Type B pancreatic cell (in vitro differentiated cells): ENCODE measurements around the gene ZNF277. TPM values are rescaled to one million over a fixed set of nuclear protein-coding genes. Genes with fewer than 3 reads are reported as not detected.

Source experiments
- DNase-seq: peaks from one replicate; pipeline ENCODE4 v3.0.0; 2021; ENCODE audit warnings: mixed read lengths; ENCODE audit not compliant: unreplicated experiment; ENCODE audit errors: extremely low spot score
- H3K27ac Mint-ChIP-seq: 2 replicates; pipeline ENCODE4 v1.8.0; 2021; ENCODE audit warnings: mild to moderate bottlenecking, mixed read lengths
- H3K27me3 Mint-ChIP-seq: 2 replicates; pipeline ENCODE4 v1.8.0; 2021; ENCODE audit warnings: mixed read lengths
- H3K36me3 Mint-ChIP-seq: 2 replicates; pipeline ENCODE4 v1.8.0; 2021; ENCODE audit warnings: mixed read lengths
- H3K4me1 Mint-ChIP-seq: one replicate; pipeline ENCODE4 v1.8.0; 2021; ENCODE audit warnings: mixed read lengths; ENCODE audit not compliant: unreplicated experiment
- H3K4me3 Mint-ChIP-seq: 2 replicates; pipeline ENCODE4 v1.8.0; 2021; ENCODE audit warnings: mild to moderate bottlenecking, mixed read lengths
- H3K9me3 Mint-ChIP-seq: 2 replicates; pipeline ENCODE4 v1.8.0; 2021; ENCODE audit warnings: mixed read lengths
- total RNA-seq: library from RNA; stranded (reverse); gene quantifications from 2 replicates; pipeline ENCODE4 v1.2.1, GENCODE V29; 2021; ENCODE audit warnings: low replicate concordance
- TF ChIP-seq, protein P1 (sequence below): fragments of 200-600 bp; sonication (generic); conservative IDR thresholded peaks from 2 replicates; pipeline ENCODE4 v1.5.0; 2021; ENCODE audit warnings: antibody characterized with exemption, mild to moderate bottlenecking

The ZNF277 gene
- total RNA-seq, 1 donor from 2014 or later = 21.4 TPM

DNA sequence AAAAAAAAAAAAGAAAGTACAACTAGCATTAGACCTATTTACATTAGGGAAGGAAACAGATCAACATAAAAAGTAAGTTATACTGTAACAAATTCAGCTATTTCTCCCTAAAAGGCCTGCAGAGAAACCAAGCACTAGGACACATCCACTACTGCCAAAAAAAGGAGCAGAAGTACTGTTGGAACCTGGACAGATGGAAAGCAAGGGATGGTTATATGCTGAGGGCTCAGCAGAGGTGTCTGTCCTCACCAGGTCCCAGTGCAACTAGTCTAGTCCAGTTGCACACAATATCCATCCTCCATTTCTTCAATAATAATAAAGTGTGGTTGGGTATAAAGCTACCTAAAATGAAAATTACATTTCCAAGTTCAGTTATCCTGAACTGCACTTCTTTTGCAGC, 140.6 kb downstream of the ZNF277 start:
- Mint-ChIP-seq H3K4me1 (no peaks in the 10 kb centered on the region), H3K36me3 (peaks cover 10% of the 10 kb centered on the region), H3K9me3 (no peaks in the 10 kb centered on the region), H3K4me3 (no peak overlapping the region), H3K27me3 (no peaks in the 10 kb centered on the region), H3K27ac (no peak overlapping the region)
- DNase-seq = no peak
- TF ChIP-seq, protein P1, sequence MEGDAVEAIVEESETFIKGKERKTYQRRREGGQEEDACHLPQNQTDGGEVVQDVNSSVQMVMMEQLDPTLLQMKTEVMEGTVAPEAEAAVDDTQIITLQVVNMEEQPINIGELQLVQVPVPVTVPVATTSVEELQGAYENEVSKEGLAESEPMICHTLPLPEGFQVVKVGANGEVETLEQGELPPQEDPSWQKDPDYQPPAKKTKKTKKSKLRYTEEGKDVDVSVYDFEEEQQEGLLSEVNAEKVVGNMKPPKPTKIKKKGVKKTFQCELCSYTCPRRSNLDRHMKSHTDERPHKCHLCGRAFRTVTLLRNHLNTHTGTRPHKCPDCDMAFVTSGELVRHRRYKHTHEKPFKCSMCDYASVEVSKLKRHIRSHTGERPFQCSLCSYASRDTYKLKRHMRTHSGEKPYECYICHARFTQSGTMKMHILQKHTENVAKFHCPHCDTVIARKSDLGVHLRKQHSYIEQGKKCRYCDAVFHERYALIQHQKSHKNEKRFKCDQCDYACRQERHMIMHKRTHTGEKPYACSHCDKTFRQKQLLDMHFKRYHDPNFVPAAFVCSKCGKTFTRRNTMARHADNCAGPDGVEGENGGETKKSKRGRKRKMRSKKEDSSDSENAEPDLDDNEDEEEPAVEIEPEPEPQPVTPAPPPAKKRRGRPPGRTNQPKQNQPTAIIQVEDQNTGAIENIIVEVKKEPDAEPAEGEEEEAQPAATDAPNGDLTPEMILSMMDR = no peak

DNA sequence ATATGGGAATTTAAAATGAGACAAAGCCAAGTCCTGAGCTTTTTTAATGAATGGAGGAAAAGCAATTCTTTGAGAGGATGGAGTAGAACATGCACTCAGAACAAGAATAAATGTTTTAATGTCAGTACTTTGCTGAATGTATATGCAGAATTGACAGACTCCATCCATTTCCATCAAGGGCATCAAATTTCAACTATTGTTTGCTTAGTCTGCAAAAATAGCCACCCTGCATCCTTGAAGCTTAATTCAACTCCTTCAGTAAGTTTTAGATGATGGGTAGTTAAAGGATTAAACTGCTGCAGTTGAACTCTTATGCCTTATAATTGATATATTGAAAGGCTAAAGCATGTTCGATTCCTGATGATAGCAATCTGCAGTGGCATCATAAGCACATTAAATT, 144.1 kb downstream of the ZNF277 start:
- no peak for DNase-seq
- no peaks in the 10 kb centered on the region for H3K4me1 Mint-ChIP-seq
- TF ChIP-seq, protein P1 = no peak

DNA sequence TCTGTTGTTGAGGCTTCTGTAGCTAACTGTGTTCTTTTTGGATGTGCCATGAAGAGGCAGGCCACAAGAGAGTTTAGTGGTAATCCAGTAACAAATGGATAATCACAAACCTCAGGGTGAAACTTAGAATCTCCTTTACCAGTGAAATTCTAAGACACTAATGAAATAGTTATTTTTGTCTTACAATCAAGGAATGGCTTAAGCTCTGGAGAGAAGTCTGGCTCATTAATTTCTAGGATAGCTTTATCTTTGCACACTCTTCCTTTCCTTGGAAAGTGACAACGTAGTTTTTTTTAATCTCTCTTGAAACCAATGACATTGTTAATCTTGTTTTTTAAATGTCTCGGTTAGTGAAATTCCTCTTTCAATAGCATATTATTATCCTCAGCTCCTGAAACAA, 150.1 kb downstream of the ZNF277 start:
- Mint-ChIP-seq H3K9me3 (peaks cover 5% of the 10 kb centered on the region), H3K4me1 (no peaks in the 10 kb centered on the region), H3K4me3 (no peak overlapping the region), H3K27ac (no peak overlapping the region), H3K27me3 (no peaks in the 10 kb centered on the region), H3K36me3 (no peaks in the 10 kb centered on the region)
- no peak for DNase-seq
- TF ChIP-seq, protein P1 = no peak

More for the DNA sequence above, 144.1 kb downstream of the ZNF277 start:
- no peaks in the 10 kb centered on the region for H3K36me3 Mint-ChIP-seq
- no peaks in the 10 kb centered on the region for H3K27me3 Mint-ChIP-seq
- no peak overlapping the region for H3K27ac Mint-ChIP-seq
- H3K9me3 Mint-ChIP-seq = no peaks in the 10 kb centered on the region
- no peak overlapping the region for H3K4me3 Mint-ChIP-seq

DNA sequence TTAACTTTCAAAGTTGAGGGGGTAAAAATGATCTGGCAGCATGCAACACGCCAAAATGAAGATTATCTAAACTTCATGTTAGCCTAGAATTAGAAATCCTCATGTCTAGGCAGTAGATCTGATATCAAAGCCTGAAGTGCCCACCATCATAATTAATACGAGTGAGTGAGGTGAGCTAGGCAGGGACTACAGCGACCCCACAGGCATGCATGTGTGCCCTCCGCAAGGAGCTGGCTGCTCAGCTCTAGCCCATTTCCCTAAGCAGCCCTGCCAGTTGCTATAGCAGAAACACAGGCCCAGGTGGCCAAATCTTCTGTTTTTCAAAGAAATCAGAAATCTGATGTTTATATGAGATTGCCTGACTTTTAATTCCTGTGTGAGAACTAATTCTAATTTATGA, 150.6 kb downstream of the ZNF277 start:
- Mint-ChIP-seq H3K36me3 (no peaks in the 10 kb centered on the region), H3K27me3 (no peaks in the 10 kb centered on the region), H3K9me3 (peaks cover 5% of the 10 kb centered on the region), H3K4me1 (peaks cover 1% of the 10 kb centered on the region), H3K4me3 (no peak overlapping the region), H3K27ac (no peak overlapping the region)
- TF ChIP-seq, protein P1 = no peak
- no peak for DNase-seq

DNA sequence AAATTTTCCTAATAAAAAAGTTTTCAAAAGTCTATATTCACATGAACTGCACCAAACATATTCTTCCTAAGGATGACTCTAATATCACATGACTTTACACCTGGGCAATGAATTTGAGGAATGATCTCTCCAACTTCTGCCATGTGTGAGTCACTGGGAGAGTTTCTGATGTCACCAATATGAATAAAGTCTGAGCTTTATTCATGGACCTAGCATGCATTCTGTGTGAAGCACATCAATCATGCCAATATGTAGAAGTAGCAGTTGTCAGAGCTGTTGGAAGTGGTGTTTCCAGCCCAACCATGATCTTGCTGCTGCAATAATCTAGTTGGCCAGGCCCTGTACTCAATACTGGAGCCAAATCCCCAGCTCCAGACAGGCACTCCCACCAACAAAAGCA, 152.0 kb downstream of the ZNF277 start:
- DNase-seq = no peak
- Mint-ChIP-seq H3K4me1 (peaks cover 15% of the 10 kb centered on the region), H3K36me3 (no peaks in the 10 kb centered on the region), H3K27ac (no peak overlapping the region), H3K27me3 (no peaks in the 10 kb centered on the region), H3K4me3 (no peak overlapping the region), H3K9me3 (peaks cover 10% of the 10 kb centered on the region)
- TF ChIP-seq, protein P1 = no peak

DNA sequence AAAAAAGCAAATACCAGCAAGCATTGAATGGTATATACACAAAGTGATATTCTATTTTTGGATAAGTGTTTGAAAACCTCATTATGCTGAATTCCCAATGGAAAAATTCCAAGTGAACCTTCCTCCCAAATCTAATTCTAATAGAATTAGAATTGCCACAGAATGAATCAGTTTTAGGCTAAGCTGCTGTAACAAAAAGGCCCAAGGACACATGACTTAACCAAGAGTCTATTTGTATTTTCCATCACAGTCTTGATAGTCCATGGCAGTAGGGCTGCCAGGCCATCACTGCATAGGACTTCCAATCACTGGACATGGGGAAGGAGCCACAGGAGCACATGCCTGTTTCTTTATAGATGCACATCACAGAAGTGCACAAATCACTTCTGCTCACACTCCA, 152.6 kb downstream of the ZNF277 start:
- TF ChIP-seq, protein P1 = no peak
- Mint-ChIP-seq H3K9me3 (peaks cover 10% of the 10 kb centered on the region), H3K4me1 (peaks cover 18% of the 10 kb centered on the region), H3K4me3 (no peak overlapping the region), H3K27ac (no peak overlapping the region), H3K27me3 (no peaks in the 10 kb centered on the region), H3K36me3 (no peaks in the 10 kb centered on the region)
- no peak for DNase-seq
